OCI-LY7 (cell line): ENCODE results near the gene MIEN1. TPM values are rescaled to one million over a fixed set of nuclear protein-coding genes. Genes with fewer than 3 reads are reported as not detected.

ENCODE experiments used
- BruUV-seq: library from RNA; stranded (reverse); fragments of 400-500 nt; replicated peaks from 2 replicates; lab custom pipeline; 2021; lab: Mats Ljungman, UMichigan
- CTCF ChIA-PET: fragments of 300-600 bp; sonication (Branson Sonifier 250); formaldehyde crosslinking; loops from one replicate; lab custom pipeline; 2022; ENCODE audit warnings: antibody characterized with exemption; ENCODE audit not compliant: unreplicated experiment; lab: Charles Lee
- POLR2A ChIA-PET: fragments of 300-600 bp; sonication (Branson Sonifier 250); formaldehyde crosslinking; loops from one replicate; lab custom pipeline; 2022; ENCODE audit warnings: antibody characterized with exemption; lab: Charles Lee
- DNase-seq: peaks from one replicate; pipeline ENCODE4 v3.0.0-alpha.2; 2015; ENCODE audit warnings: low spot score
- H2AFZ ChIP-seq: fragments of 200-600 bp; sonication (generic), shearing (Covaris generic); 2 replicates; pipeline ENCODE4 v1.6.1; 2014; ENCODE audit warnings: mild to moderate bottlenecking, antibody characterized with exemption, low read length, moderate library complexity
- H3K27ac ChIP-seq: fragments of 200-600 bp; sonication (generic); 2 replicates; pipeline ENCODE4 v1.5.1; 2014; ENCODE audit warnings: mixed run types, low read depth, mild to moderate bottlenecking, moderate library complexity, low read length, inconsistent platforms; ENCODE audit not compliant: poor library complexity, severe bottlenecking
- H3K36me3 ChIP-seq: fragments of 200-600 bp; sonication (generic); 2 replicates; pipeline ENCODE4 v1.6.1; 2014; ENCODE audit warnings: mild to moderate bottlenecking, antibody characterized with exemption, low read length, moderate library complexity, mixed read lengths; ENCODE audit not compliant: insufficient read depth
- H3K4me1 ChIP-seq: fragments of 200-600 bp; sonication (generic); 2 replicates; pipeline ENCODE4 v1.5.1; 2014; ENCODE audit warnings: mild to moderate bottlenecking, low read length; ENCODE audit not compliant: insufficient read depth, poor library complexity, severe bottlenecking
- H3K4me2 ChIP-seq: fragments of 200-600 bp; sonication (generic); 2 replicates; pipeline ENCODE4 v1.6.1; 2014; ENCODE audit warnings: mild to moderate bottlenecking, low read length
- H3K4me3 ChIP-seq: fragments of 200-600 bp; sonication (generic); 2 replicates; pipeline ENCODE4 v1.5.1; 2014; ENCODE audit warnings: mild to moderate bottlenecking, low read depth, low read length; ENCODE audit not compliant: poor library complexity, severe bottlenecking
- H3K79me2 ChIP-seq: fragments of 200-600 bp; sonication (generic); 2 replicates; pipeline ENCODE4 v1.6.1; 2016; ENCODE audit warnings: low read depth, mild to moderate bottlenecking, low read length, moderate library complexity, mixed read lengths; ENCODE audit not compliant: insufficient read depth
- H3K9me2 ChIP-seq: fragments of 200-600 bp; sonication (generic); 2 replicates; pipeline ENCODE4 v1.6.1; 2016; ENCODE audit warnings: mild to moderate bottlenecking, low read length, mixed read lengths; ENCODE audit not compliant: insufficient read depth
- H3K9me3 ChIP-seq: fragments of 200-600 bp; sonication (generic); 2 replicates; pipeline ENCODE4 v1.6.1; 2014; ENCODE audit warnings: mild to moderate bottlenecking, mixed run types, low read length, mixed read lengths
- H4K20me1 ChIP-seq: fragments of 200-600 bp; sonication (generic); 2 replicates; pipeline ENCODE4 v1.6.1; 2014; ENCODE audit warnings: mild to moderate bottlenecking, antibody characterized with exemption, low read length, moderate library complexity, mixed read lengths; ENCODE audit not compliant: insufficient read depth
- CTCF ChIP-seq: fragments of 200-600 bp; sonication (generic); conservative IDR thresholded peaks from 2 replicates; pipeline ENCODE4 v1.5.1; 2014; ENCODE audit warnings: mild to moderate bottlenecking, antibody characterized with exemption, low read length, moderate library complexity, mixed read lengths
- EZH2phosphoT487 ChIP-seq: fragments of 200-600 bp; sonication (generic); IDR thresholded peaks from 2 replicates; pipeline ENCODE4 v1.6.1; 2018; ENCODE audit warnings: low read depth, borderline replicate concordance, mild to moderate bottlenecking, mixed run types, antibody characterized with exemption, low read length, moderate library complexity, mixed read lengths
- intact Hi-C: fragments of 100-400 bp; cut with micrococcal nuclease; formaldehyde crosslinking; loops from one replicate; pipeline ENCODE4 v1.10.0; 2022; ENCODE audit not compliant: unreplicated experiment
- total RNA-seq, 2 experiments: library from RNA; depleted of rRNA in 1 of 2; stranded (reverse); fragments of >200 nt in 1 of 2; shearing (Covaris generic) in 1 of 2; gene quantifications; 2 replicates each; pipeline ENCODE4 v1.2.3, GENCODE V29; 2014 to 2022

Gene MIEN1
- total RNA-seq, 2 experiments from 2014 or later, result 55.4 to 89.9 TPM

- intact Hi-C loops, result loop anchor here (5.0 to 10.0 kb wide), 3 partner anchors 65 to 298 kb away; partner anchors contain the start of genes MED1 and PGAP3
- no peak for DNase-seq
- H3K27ac ChIP-seq, result no peak overlapping the region
- no peaks in the 10 kb centered on the region for H3K79me2 ChIP-seq
- H4K20me1 ChIP-seq, result no peaks in the 10 kb centered on the region
- no TSS peak for BruUV-seq
- H2AFZ ChIP-seq, result no peak overlapping the region
- no peak overlapping the region for H3K4me3 ChIP-seq
- H3K36me3 ChIP-seq, result no peaks in the 10 kb centered on the region
- POLR2A ChIA-PET, result interaction anchor here (0.6 to 1.1 kb wide), 6 partner anchors 9 to 206 kb away, joined by 3 to 5 read pairs (median 4); no protein-coding TSS in a partner anchor
- TF ChIP-seq CTCF (no peak), EZH2phosphoT487 (no peak)
- H3K9me3 ChIP-seq, result no peaks in the 10 kb centered on the region
- CTCF ChIA-PET, result interaction anchor here (1.7 kb wide), 1 partner anchor 131 kb away, joined by 5 read pairs; no protein-coding TSS in a partner anchor
- H3K9me2 ChIP-seq, result no peaks in the 10 kb centered on the region
- no peak overlapping the region for H3K4me2 ChIP-seq
- H3K4me1 ChIP-seq, result peaks cover 53% of the 10 kb centered on the region
These were observed 22.0 kb upstream of the MIEN1 start for GRCh38 chr17:39752241-39752881.

GRCh38 chr17:39751637-39752036 is 21.3 kb upstream of the MIEN1 start:
- no peaks in the 10 kb centered on the region for H4K20me1 ChIP-seq
- no peaks in the 10 kb centered on the region for H3K36me3 ChIP-seq
- no TSS peak for BruUV-seq
- intact Hi-C loops, result loop anchor here (5.0 to 10.0 kb wide), 3 partner anchors 64 to 297 kb away; partner anchors contain the start of genes MED1 and PGAP3
- DNase-seq, result no peak
- H3K9me3 ChIP-seq, result no peaks in the 10 kb centered on the region
- CTCF ChIA-PET, result interaction anchor here (0.6 kb wide), 1 partner anchor 33 kb away, joined by 3 read pairs; no protein-coding TSS in a partner anchor
- H3K27ac ChIP-seq, result no peak overlapping the region
- no peak overlapping the region for H3K4me2 ChIP-seq
- peaks cover 46% of the 10 kb centered on the region for H3K4me1 ChIP-seq
- TF ChIP-seq CTCF (no peak), EZH2phosphoT487 (no peak)
- no peak overlapping the region for H3K4me3 ChIP-seq
- no peaks in the 10 kb centered on the region for H3K79me2 ChIP-seq
- no peak overlapping the region for H2AFZ ChIP-seq
- POLR2A ChIA-PET, result interaction anchor here (0.6 to 0.7 kb wide), 2 partner anchors 10 to 92 kb away, joined by 3 read pairs; no protein-coding TSS in a partner anchor
- no peaks in the 10 kb centered on the region for H3K9me2 ChIP-seq

- ChIA-PET POLR2A (no interaction called here), CTCF (interaction anchor here (0.6 kb wide), 1 partner anchor 33 kb away, joined by 3 read pairs; no protein-coding TSS in a partner anchor)
- no peak for DNase-seq
- no peak overlapping the region for H3K4me2 ChIP-seq
- no peaks in the 10 kb centered on the region for H4K20me1 ChIP-seq
- BruUV-seq, result no TSS peak
- no peak overlapping the region for H2AFZ ChIP-seq
- H3K79me2 ChIP-seq, result no peaks in the 10 kb centered on the region
- H3K9me2 ChIP-seq, result no peaks in the 10 kb centered on the region
- H3K4me3 ChIP-seq, result no peak overlapping the region
- H3K27ac ChIP-seq, result no peak overlapping the region
- H3K4me1 ChIP-seq, result peaks cover 41% of the 10 kb centered on the region
- intact Hi-C loops, result loop anchor here (5.0 to 10.0 kb wide), 3 partner anchors 64 to 296 kb away; partner anchors contain the start of genes MED1 and PGAP3
- H3K36me3 ChIP-seq, result no peaks in the 10 kb centered on the region
- no peaks in the 10 kb centered on the region for H3K9me3 ChIP-seq
- TF ChIP-seq CTCF, result no peak
- TF ChIP-seq EZH2phosphoT487, result no peak
These were observed 20.7 kb upstream of the MIEN1 start for GRCh38 chr17:39751016-39751543.
